Glomerular visceral epithelial cell (primary cell): ENCODE measurements around the gene DAPK1.
A peak's percentile ranks its signal among the peaks of the same experiment; 100 is the strongest.
"Not testable (repeated sequence)": the region's sequence is repeated elsewhere in the genome, so short reads cannot be mapped to it uniquely, and the experiment has no call there.

Experiments used
- DNase-seq: peaks from one replicate; pipeline ENCODE4 v3.0.0-alpha.2; 2016; ENCODE audit errors: extremely low spot score

The DAPK1 gene

DNA sequence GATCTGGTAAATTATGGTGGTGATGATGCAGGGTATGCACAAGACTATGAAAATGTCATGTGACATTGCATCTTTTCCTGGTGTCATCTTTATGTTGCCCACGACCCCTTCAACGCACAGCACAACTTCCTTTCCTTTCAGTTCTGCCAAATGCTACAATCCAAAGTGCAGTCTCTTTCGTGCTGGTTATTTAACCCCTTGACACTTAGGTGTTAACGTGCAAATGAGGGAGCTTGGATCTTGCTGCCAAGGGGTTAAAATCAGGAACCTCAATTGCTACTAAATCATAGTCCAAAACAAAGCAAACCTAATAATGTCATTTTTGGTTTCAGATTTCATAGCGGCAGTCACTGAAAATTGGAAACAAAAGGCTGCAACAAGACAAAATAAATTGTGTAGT lies 244.2 kb downstream of the DAPK1 start:
- no peak for DNase-seq

DNA sequence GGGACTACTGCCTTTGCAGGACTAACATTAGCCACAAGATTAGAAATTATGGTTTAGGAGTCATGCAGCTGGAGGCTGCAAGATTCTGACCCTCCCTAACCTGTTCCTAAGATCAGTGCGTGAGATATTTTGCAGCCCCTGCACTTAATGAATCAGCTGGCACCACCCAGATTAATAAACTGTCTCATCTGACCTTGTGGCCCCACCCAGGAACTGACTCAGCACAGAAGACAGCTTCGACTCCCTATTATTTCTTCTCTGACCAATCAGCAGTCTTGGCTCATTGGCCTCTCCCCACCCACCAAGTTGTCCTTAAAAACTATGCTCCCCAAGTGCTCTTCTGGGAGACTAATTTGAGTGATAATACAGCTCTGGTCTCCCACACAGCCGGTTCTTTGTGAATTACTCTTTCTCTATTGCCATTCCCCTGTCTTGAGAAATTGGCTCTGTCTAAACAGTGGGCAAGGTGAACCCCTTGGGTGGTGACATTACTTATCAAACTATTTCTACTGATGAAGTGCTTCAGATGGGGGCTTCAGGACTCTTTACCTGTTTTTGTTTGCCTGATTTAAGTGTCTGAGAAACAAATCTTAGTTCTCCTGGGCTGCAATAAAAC lies 245.3 kb downstream of the DAPK1 start:
- no peak for DNase-seq

DNA sequence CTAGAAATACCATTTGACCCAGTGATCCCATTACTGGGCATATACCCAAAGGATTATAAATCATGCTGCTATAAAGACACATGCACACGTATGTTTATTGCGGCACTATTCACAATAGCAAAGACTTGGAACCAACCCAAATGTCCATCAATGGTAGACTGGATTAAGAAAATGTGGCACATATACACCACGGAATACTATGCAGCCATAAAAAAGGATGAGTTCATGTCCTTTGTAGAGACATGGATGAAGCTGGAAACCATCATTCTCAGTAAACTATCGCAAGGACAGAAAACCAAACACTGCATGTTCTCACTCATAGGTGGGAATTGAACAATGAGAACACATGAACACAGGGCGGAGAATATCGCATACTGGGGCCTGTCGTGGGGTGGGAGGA lies 246.6 kb downstream of the DAPK1 start:
- DNase-seq: not testable (repeated sequence)

DNA sequence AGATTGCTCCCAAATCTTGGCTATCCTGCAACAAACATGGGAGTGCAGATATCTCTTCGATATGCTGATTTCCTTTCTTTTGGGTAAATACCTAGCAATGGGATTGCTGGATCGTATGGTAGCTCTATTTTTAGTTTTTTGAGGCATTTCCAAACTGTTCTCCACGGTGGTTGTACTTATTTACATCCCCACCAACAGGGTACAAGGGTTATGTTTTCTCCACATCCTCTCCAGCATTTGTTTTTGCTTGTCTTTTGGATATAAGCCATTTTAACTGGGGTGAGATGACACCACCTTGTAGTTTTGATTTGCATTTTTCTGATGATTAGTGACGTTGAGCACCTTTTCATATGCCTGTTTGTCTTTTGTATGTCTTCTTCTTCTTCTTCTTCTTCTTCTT lies 248.5 kb downstream of the DAPK1 start:
- no peak for DNase-seq

DNA sequence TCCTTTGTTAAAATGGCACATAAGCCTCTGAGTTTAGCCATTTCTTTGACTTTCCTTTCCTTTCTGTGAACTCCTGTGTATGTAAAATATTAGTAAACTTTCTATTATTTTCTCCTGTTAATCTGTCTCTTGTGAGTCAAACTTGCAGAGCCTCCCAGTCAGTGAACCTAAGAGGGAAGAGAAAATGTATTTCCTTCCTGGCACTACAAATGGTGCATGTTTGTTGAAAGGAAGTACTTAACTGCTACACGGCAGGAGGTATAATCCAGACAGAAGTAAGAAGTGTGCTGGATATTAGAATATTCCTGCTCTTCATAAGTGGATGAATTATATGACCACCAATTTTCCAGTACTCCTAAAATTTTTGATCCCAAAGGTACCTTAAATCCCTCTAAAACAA lies 251.2 kb downstream of the DAPK1 start:
- DNase-seq: no peak

DNA sequence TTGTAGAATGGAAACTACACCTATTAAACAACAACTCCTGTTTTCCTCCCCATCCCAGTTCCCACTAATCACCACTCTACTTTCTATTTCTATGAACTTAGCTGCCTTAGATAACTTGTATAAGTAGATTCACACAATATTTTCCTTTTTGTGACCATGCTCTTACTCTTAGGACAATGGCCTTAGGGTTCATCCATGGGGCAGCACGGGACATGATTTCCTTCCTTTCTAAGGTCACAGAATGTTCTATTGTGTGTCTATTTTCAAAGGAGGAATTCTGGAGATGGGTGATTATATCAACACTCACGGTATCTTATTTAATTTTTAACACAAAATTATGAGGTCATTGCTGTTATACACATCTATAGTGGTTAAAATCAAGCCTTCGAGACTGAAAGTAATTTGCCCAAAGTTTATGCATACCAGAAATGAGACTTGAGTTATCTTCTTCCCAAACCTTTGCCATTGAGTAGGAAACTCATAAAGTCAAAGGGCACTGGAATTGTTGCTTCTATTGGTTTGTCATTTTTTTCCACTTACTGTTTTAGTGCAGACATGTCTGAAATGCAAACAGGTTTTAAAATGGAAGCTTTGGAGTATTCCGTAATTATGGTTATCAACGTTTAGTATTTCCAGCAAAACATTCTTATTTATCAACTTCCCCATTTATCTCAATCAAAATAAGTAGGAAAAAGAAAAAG lies 251.8 kb downstream of the DAPK1 start:
- DNase-seq: no peak

DNA sequence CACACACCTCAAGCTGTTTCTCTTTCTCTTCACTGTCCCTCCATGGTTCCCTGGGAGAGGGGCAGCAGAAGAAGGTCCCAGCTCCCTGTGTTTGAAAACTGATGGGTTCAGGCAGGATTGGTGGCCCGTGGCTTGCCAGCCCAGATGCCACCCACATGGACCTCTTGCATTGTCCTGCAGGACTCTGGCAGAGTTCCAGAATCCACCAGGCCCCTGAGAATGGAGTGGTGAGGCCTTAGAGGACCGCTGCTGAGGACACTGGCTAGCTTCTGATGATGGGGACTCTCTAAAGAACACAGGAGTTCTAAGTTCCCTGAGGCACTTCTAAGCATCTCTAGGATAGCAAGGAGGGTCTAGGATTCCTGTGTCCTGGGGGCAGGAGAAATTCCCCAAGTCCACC lies 253.1 kb downstream of the DAPK1 start:
- DNase-seq: no peak

DNA sequence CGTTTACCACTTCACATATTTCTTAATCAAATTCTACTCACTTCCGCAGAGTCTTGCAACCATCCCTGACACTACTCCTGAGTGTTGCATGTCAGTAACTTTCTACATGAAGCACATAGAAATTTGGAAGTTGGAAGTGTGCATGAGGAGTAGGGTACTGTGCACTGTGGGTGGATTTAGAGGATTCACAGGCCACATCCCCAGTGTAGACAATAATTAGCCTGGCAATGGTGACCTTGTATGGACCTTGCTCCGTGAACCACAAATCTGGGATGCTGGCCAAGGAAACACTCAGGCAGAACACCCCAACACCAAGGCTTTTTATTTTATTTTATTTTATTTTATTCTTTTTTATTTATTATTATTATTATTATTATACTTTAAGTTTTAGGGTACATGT lies 253.8 kb downstream of the DAPK1 start:
- peak; percentile 34 for DNase-seq

DNA sequence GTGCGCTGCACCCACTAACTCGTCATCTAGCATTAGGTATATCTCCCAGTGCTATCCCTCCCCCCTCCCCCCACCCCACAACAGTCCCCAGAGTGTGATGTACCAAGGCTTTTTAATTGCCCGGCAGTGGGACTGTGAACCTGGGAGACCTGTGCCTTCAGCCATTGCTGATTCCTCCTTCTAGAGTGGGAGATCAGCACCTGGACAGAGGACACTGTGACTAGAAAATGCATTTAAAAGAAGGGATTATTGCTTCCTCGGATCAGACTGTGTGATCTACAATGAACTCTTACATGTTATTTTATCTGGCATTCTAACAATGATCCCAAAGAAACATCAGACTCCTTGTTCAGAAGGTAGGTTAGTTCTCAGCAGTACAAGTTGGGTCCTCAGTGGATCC lies 254.2 kb downstream of the DAPK1 start:
- DNase-seq: peak; percentile 29

DNA sequence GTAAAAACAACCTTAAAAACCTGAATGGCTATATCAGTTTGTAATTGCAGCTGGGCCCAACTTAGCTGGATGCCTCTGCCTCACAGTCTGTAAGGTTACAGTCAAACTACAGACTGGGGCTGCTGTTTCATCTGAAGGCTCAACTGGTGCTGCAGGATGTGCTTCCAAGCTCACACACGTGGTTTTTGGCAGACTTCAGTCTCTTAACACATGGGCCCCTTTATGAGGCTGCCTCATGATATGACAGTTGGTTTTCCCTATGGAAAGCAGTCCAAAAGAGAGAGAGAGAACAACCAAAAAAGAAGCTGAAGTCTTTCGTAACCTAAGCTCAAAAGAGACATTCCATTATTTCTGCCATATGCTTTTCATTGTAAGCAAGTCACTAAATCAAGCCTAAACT lies 255.6 kb downstream of the DAPK1 start:
- DNase-seq: no peak
